Bronchial epithelial cell (primary cell): Measurements from ENCODE around the gene MACC1. TPM values are rescaled to one million over a fixed set of nuclear protein-coding genes. Genes with fewer than 3 reads are reported as not detected.

Experiments used
- total RNA-seq: library from RNA; depleted of rRNA; stranded (reverse); fragments of >200 nt; gene quantifications from 2 replicates; pipeline ENCODE4 v1.2.1, GENCODE V29; 2014

The MACC1 gene
- total RNA-seq, 1 donor from 2014 or later, result 15.5 TPM

Other genes starting within 250 kb of the MACC1 start
- 10.5 and 13.8 TPM in 2 replicates for gene ITGB8, start 113.5 kb upstream of the MACC1 start, total RNA-seq